WERI-Rb-1 (cell line): ENCODE results near the gene ING1.
A peak's percentile ranks its signal among the peaks of the same experiment; 100 is the strongest.

ENCODE experiments used
- DNase-seq: peaks from one replicate; pipeline ENCODE4 v3.0.0-alpha.2; 2020
- H3K27ac ChIP-seq: fragments of 250-450 bp; sonication (Bioruptor Pico); 2 replicates; pipeline ENCODE4 v1.5.1; 2020; ENCODE audit warnings: mild to moderate bottlenecking, moderate library complexity
- H3K27me3 ChIP-seq: fragments of 250-450 bp; sonication (Bioruptor Pico); 2 replicates; pipeline ENCODE4 v1.5.1; 2021; ENCODE audit warnings: mild to moderate bottlenecking, low read depth, moderate library complexity; ENCODE audit not compliant: insufficient read depth, severe bottlenecking
- H3K36me3 ChIP-seq: fragments of 250-450 bp; sonication (Bioruptor Pico); 2 replicates; pipeline ENCODE4 v1.5.1; 2020; ENCODE audit warnings: mild to moderate bottlenecking, moderate library complexity
- H3K4me3 ChIP-seq: 2 replicates; pipeline ENCODE4 v1.5.1; 2011; ENCODE audit warnings: low read depth, mild to moderate bottlenecking, control low read depth, low read length
- H3K9me3 ChIP-seq: fragments of 250-450 bp; sonication (Bioruptor Pico); 2 replicates; pipeline ENCODE4 v1.5.1; 2021; ENCODE audit warnings: mild to moderate bottlenecking, moderate library complexity; ENCODE audit not compliant: severe bottlenecking
- CTCF ChIP-seq: IDR thresholded peaks from 2 replicates; pipeline ENCODE4 v1.5.1; 2011; ENCODE audit warnings: low read depth, mild to moderate bottlenecking, control low read depth, inconsistent platforms, low read length

The ING1 gene

GRCh38 chr13:110676595-110677587, 36.6 kb upstream of the ING1 start:
- H3K9me3 ChIP-seq = no peaks in the 10 kb centered on the region
- H3K36me3 ChIP-seq = peaks cover 56% of the 10 kb centered on the region
- no peaks in the 10 kb centered on the region for H3K27me3 ChIP-seq
- no peak for TF ChIP-seq CTCF
- no peak overlapping the region for H3K27ac ChIP-seq
- H3K4me3 ChIP-seq = no peak overlapping the region
- no peak for DNase-seq

GRCh38 chr13:110677731-110678545, 35.6 kb upstream of the ING1 start:
- DNase-seq = no peak
- Histone ChIP-seq H3K9me3 (no peaks in the 10 kb centered on the region), H3K27me3 (no peaks in the 10 kb centered on the region), H3K4me3 (no peak overlapping the region), H3K27ac (no peak overlapping the region; the same call in 1 of the 2 replicates), H3K36me3 (peaks cover 66% of the 10 kb centered on the region)
- TF ChIP-seq CTCF = no peak

GRCh38 chr13:110680852-110681251, 32.6 kb upstream of the ING1 start:
- Histone ChIP-seq H3K36me3 (peaks cover 85% of the 10 kb centered on the region), H3K4me3 (no peak overlapping the region), H3K9me3 (no peaks in the 10 kb centered on the region), H3K27me3 (no peaks in the 10 kb centered on the region), H3K27ac (no peak overlapping the region)
- DNase-seq = peak; percentile 65
- peak; percentile 84 for TF ChIP-seq CTCF

- TF ChIP-seq CTCF = no peak
- no peaks in the 10 kb centered on the region for H3K27me3 ChIP-seq
- H3K36me3 ChIP-seq = peaks cover 85% of the 10 kb centered on the region
- H3K9me3 ChIP-seq = no peaks in the 10 kb centered on the region
- H3K4me3 ChIP-seq = no peak overlapping the region
- no peak overlapping the region for H3K27ac ChIP-seq
- no peak for DNase-seq
These were observed 31.5 kb upstream of the ING1 start for GRCh38 chr13:110681868-110682550.

- Histone ChIP-seq H3K36me3 (peaks cover 92% of the 10 kb centered on the region), H3K9me3 (no peaks in the 10 kb centered on the region), H3K27ac (no peak overlapping the region), H3K27me3 (no peaks in the 10 kb centered on the region), H3K4me3 (no peak overlapping the region)
- no peak for DNase-seq
- no peak for TF ChIP-seq CTCF
These were observed 30.8 kb upstream of the ING1 start for GRCh38 chr13:110682746-110683145.
